Measurements from ENCODE around the gene LHX6.

The LHX6 gene
- 0 to 0.19 (median 0) reads per million in 3 donors for total RNA-seq

DNA sequence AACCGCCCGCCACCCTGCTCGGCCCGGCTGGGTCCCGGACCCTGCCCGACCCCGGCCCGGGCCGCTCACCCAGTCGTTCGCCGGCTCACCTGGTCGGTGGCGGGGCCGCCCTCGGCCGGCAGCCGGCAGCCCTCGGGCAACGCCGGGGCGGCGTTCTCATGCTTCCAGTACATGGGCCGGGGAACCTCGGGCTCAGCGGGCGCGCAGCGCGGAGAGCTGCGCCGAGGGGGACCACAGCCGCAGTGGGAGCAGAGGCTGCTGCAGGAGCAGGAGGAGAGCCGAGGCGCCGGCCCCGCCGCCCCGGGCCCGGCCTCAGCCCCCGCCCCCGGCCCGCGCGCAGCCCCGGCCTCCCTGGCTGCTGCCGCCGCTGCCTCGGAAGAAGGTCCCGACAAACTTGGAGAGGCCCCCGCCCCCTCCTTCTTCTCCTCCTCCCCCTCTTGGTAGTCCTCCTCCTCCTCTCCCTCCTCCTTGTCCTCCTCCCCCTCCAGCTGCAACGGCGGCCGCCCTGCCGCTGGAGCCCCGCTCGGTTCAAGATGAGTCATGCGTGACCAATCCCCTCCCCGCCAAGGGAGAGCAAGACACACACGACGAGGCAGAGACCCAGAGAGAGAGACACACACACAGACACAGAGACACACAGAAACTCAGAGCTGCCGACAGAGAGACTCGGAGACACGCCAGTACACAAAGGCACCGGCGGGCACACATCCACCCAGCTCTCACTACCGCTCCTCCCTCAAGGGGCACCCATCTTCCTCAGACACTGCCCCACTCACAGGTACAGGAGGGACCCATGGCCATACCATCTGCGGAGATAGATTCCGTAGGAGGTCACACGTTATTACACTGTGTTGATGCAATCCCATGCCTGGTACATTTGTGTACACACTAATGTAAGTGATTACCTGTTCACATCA is at the start of gene LHX6:
TSS of gene LHX6 (minus strand) at position 390 of the 917 bp plus-strand sequence. CDS start at position 173, 217 bp downstream.
- Histone ChIP-seq H3K9me3 (ENCODE audit: control insufficient read depth, low read length) (no peaks in the 10 kb centered on the region), H3K36me3 (ENCODE audit: control insufficient read depth, insufficient read depth, low read length) (no peaks in the 10 kb centered on the region), H3K4me3 (ENCODE audit: insufficient read depth, low read depth, low read length, poor library complexity, severe bottlenecking) (no peak within 1 kb of the TSS), H3K27me3 (replicated peaks; ENCODE audit: control insufficient read depth, insufficient read depth, low read length, poor library complexity, severe bottlenecking) (peaks cover 25% of the 10 kb centered on the region), H3K27ac (ENCODE audit: insufficient read depth, low read length, poor library complexity, severe bottlenecking) (no peak within 1 kb of the TSS), H3K4me1 (ENCODE audit: control insufficient read depth, insufficient read depth, low read length, poor library complexity, severe bottlenecking) (no peaks in the 10 kb centered on the region)
- no peak for DNase-seq

DNA sequence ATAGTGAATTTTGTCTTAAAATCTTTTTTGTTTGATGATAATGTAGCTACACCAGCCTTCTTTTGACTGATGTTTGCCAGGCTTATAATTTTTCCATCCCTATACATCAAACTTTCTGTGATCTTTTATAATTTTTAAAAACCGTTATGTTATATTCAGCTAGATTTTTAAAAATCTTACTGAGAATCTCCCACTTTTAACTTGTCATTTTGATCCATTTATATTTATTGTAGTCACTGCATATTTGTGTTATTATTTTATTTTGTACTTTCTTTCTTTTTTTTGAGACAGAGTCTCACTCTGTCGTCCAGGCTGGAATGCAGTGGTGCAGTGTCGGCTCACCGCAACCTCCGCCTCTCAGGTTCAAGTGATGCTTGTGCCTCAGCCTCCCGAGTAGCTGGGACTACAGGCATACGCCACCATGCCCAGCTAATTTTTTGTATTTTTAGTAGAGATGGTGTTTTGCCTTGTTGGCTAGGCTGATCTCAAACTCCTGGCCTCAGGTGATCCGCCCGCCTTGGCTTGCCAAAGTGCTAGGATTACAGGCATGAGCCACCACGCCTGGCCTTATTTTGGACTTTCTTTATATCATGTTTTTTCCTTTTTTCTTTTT is 48.6 kb upstream of the LHX6 start:
- Histone ChIP-seq H3K27ac (ENCODE audit: insufficient read depth, low read length, poor library complexity, severe bottlenecking) (no peak overlapping the region), H3K27me3 (replicated peaks; ENCODE audit: control insufficient read depth, insufficient read depth, low read length, poor library complexity, severe bottlenecking) (no peaks in the 10 kb centered on the region), H3K4me1 (ENCODE audit: control insufficient read depth, insufficient read depth, low read length, poor library complexity, severe bottlenecking) (no peaks in the 10 kb centered on the region), H3K36me3 (ENCODE audit: control insufficient read depth, insufficient read depth, low read length) (peaks cover 12% of the 10 kb centered on the region), H3K9me3 (ENCODE audit: control insufficient read depth, low read length) (no peaks in the 10 kb centered on the region), H3K4me3 (ENCODE audit: insufficient read depth, low read depth, low read length, poor library complexity, severe bottlenecking) (no peak overlapping the region)
- DNase-seq, result no peak

DNA sequence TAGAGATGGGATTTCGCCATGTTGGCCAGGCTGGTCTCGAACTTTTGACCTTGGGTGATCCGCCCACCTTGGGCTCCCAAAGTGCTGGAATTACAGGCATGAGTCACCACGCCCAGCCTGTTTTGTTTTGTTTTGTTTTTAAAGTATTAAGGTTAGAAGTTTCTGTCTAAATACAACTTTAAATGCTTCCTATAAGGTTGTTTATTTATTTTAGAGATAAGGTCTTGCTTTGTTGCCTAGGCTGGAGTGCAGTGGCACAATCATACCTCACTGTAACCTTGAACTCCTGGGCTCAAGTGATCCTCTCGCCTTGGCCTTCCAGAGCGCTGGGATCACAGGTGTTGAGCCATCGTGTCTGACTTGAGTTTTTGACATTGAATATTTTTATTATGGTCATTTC is 47.3 kb upstream of the LHX6 start:
- Histone ChIP-seq H3K4me3 (ENCODE audit: insufficient read depth, low read depth, low read length, poor library complexity, severe bottlenecking) (no peak overlapping the region), H3K36me3 (ENCODE audit: control insufficient read depth, insufficient read depth, low read length) (peaks cover 4% of the 10 kb centered on the region), H3K27me3 (replicated peaks; ENCODE audit: control insufficient read depth, insufficient read depth, low read length, poor library complexity, severe bottlenecking) (no peaks in the 10 kb centered on the region), H3K4me1 (ENCODE audit: control insufficient read depth, insufficient read depth, low read length, poor library complexity, severe bottlenecking) (no peaks in the 10 kb centered on the region), H3K9me3 (ENCODE audit: control insufficient read depth, low read length) (no peaks in the 10 kb centered on the region), H3K27ac (ENCODE audit: insufficient read depth, low read length, poor library complexity, severe bottlenecking) (no peak overlapping the region)
- DNase-seq, result no peak

DNA sequence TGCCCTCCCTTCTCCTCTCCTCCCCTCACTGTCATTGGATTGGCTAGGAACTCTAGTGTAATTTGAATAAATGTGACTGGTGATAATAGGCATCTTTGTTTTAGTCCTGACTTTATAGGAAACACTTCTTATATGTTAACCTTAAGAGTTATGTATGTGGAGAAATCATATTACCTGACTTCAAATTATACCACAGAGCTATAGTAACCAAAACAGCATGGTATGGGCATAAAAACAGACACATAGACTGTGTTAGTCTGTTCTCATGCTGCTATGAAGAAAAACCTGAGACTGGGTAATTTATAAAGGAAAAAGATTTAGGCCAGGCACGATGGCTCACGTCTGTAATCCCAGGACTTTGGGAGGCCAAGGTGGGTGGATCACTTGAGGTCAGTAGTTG is 45.3 kb upstream of the LHX6 start:
- H3K4me3 ChIP-seq (ENCODE audit: insufficient read depth, low read depth, low read length, poor library complexity, severe bottlenecking), result no peak overlapping the region
- DNase-seq, result no peak
- H3K36me3 ChIP-seq (ENCODE audit: control insufficient read depth, insufficient read depth, low read length), result peaks cover 4% of the 10 kb centered on the region
- H3K27me3 ChIP-seq (replicated peaks; ENCODE audit: control insufficient read depth, insufficient read depth, low read length, poor library complexity, severe bottlenecking), result no peaks in the 10 kb centered on the region
- H3K4me1 ChIP-seq (ENCODE audit: control insufficient read depth, insufficient read depth, low read length, poor library complexity, severe bottlenecking), result no peaks in the 10 kb centered on the region
- H3K9me3 ChIP-seq (ENCODE audit: control insufficient read depth, low read length), result no peaks in the 10 kb centered on the region
- no peak overlapping the region for H3K27ac ChIP-seq (ENCODE audit: insufficient read depth, low read length, poor library complexity, severe bottlenecking)

DNA sequence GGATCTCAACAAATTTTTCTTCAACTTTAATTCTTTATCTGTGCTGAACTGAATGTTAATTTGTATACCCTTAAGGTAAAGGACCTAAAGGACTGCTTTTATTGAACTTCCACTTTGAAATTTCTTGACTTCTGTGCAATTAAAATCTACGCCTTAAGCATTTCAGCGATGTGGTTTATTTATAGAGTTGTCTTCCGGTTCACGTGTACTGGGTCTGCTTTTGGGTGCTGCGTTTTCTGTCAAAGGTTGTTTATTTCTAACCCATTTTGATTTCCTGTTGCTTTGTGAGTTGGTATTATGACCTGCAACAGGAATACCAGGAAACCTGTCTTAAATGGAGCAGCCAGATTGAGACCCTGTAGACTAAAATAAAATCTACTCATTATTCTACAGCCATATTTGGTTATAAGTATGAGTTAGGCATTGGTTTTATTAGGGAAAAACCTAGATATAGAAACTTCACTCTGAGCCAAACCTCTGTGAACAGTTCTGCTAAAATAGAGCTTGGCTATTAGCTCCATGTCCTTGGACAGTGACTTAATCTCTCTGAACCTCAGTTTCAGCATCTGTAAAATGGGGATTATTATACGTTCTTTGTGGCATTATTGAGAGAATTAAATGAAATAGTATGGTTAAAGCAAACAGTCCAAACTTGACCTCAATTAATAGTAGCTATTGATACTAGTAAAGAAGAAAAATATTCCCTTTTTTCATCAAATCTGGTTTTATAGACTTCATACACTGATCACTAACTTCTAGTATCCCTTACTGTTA is 39.5 kb upstream of the LHX6 start:
- H3K4me1 ChIP-seq (ENCODE audit: control insufficient read depth, insufficient read depth, low read length, poor library complexity, severe bottlenecking), result peaks cover 4% of the 10 kb centered on the region
- no peaks in the 10 kb centered on the region for H3K27me3 ChIP-seq (replicated peaks; ENCODE audit: control insufficient read depth, insufficient read depth, low read length, poor library complexity, severe bottlenecking)
- peaks cover 4% of the 10 kb centered on the region for H3K36me3 ChIP-seq (ENCODE audit: control insufficient read depth, insufficient read depth, low read length)
- no peaks in the 10 kb centered on the region for H3K9me3 ChIP-seq (ENCODE audit: control insufficient read depth, low read length)
- no peak overlapping the region for H3K4me3 ChIP-seq (ENCODE audit: insufficient read depth, low read depth, low read length, poor library complexity, severe bottlenecking)
- no peak for DNase-seq
- H3K27ac ChIP-seq (ENCODE audit: insufficient read depth, low read length, poor library complexity, severe bottlenecking), result no peak overlapping the region

DNA sequence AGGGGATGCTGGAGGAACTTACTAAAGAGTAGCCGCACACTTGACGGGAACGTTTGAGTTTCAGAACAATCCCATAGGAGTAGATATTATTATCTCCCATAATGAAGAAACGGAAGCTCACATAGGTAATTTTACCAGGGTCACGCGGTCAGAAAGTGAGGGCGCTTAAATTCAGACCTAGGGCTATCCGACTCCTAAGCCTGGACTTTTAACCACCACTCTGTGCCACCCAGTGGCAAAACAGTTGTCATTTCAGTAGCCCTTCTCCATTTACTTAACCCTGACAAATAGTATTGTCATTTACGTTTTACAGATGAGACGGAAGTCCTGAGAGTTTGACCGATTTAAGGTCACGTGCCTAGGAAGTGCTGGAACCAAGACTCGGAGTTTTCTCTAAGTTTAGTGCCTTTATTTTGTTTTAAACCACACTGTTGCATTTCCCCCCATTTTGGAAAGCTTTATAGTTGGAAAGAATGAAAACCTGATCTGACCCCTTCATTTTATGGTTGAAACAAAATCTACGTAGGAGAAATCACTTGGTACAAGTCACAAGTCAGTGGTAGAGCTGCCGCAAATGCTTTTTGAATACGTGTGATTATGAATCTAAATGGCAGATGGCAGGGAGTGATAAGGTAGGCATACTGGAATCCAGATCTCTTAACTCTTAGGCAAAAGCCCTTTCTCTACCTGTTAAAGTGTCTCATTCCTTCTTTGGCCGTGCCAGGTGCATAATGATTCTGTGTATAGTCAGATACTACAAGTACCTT is 36.6 kb upstream of the LHX6 start:
- peak; percentile 1 to 22 (median 11) for DNase-seq
- Histone ChIP-seq H3K27me3 (replicated peaks; ENCODE audit: control insufficient read depth, insufficient read depth, low read length, poor library complexity, severe bottlenecking) (no peaks in the 10 kb centered on the region), H3K27ac (ENCODE audit: insufficient read depth, low read length, poor library complexity, severe bottlenecking) (peak overlapping the region; percentile 96), H3K4me3 (ENCODE audit: insufficient read depth, low read depth, low read length, poor library complexity, severe bottlenecking) (peak overlapping the region; percentile 97), H3K4me1 (ENCODE audit: control insufficient read depth, insufficient read depth, low read length, poor library complexity, severe bottlenecking) (peaks cover 4% of the 10 kb centered on the region), H3K9me3 (ENCODE audit: control insufficient read depth, low read length) (no peaks in the 10 kb centered on the region), H3K36me3 (ENCODE audit: control insufficient read depth, insufficient read depth, low read length) (peaks cover 16% of the 10 kb centered on the region)

DNA sequence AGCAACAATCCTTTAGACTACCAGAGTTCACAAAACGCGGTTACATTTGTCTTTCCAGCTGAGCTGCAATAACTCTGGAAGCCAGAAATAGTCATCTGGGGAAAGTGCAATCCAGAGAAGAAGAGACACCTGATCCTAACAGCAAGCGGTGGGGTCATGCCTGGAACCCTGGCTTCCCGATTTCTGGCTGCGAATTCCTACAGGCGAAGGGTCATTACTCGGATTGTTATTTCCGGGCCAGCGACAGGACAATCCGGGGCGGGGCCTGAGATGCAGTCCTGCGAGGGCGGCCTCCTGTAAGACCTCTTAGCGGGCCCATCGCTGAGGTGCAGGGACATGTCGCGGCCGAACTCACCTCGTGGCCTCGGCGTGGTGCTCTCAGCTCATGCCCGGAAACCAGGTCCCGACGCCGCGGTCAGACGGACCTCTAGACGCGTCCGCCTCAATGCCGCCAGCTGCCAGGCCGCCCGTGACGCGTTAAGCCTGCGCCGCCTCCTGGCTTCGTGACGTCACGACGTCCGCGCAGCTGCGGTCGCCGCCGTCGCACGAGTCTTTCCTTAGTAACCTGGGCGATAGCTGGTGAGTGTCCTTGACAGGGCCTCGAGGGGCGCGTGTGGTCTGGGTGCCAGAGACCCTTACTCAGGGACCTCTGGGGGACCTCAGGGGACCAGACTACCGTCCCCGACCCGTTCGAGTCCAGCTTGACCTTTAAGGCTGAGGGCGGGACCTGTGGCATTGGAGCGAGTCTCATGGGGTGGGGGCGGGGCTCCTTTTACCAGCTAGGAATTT is 35.8 kb upstream of the LHX6 start, which contains the start of the genes MRRF and RBM18:
TSS of gene MRRF (plus strand) at position 523 of the 789 bp plus-strand sequence. CDS start 6,010 bp downstream, outside the sequence.
TSS of gene RBM18 (minus strand) at position 481 of the 789 bp plus-strand sequence. CDS start 3,348 bp downstream, outside the sequence.
- Histone ChIP-seq H3K27me3 (replicated peaks; ENCODE audit: control insufficient read depth, insufficient read depth, low read length, poor library complexity, severe bottlenecking) (no peaks in the 10 kb centered on the region), H3K4me1 (ENCODE audit: control insufficient read depth, insufficient read depth, low read length, poor library complexity, severe bottlenecking) (peaks cover 4% of the 10 kb centered on the region)

DNA sequence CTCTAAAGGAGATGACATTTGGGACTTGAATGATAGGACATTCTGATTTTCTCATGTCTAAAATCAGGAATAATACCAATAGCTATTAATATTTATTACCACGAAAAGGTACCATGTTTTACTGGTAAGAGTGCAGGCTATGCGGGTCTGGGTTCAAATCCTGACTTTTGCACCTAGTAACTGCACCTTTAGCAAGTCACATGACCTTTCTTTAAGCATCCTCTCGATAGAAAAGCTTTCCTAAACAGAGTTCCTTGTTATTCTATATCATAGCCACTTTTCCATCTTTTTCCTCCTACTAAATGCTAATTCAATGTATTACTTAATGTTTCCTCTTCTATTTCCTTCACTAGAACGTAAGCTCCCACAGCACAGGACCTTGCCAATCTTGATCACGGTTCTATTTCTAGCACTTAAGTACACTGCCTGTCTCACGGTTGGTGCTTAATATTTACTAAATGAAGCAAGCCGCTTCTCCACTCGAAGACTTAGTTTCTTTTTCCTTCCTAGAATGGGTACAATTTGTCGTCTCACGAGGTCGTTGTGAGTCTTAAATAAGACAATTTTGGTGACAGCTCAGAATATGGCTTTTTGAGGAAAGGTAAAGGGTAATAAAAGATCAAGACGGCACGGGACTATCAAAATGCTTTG is 35.1 kb upstream of the LHX6 start:
- peaks cover 27% of the 10 kb centered on the region for H3K36me3 ChIP-seq (ENCODE audit: control insufficient read depth, insufficient read depth, low read length)
- H3K27me3 ChIP-seq (replicated peaks; ENCODE audit: control insufficient read depth, insufficient read depth, low read length, poor library complexity, severe bottlenecking), result no peaks in the 10 kb centered on the region
- H3K27ac ChIP-seq (ENCODE audit: insufficient read depth, low read length, poor library complexity, severe bottlenecking), result peak overlapping the region; percentile 96
- DNase-seq, result no peak
- peaks cover 4% of the 10 kb centered on the region for H3K4me1 ChIP-seq (ENCODE audit: control insufficient read depth, insufficient read depth, low read length, poor library complexity, severe bottlenecking)
- H3K4me3 ChIP-seq (ENCODE audit: insufficient read depth, low read depth, low read length, poor library complexity, severe bottlenecking), result peak overlapping the region; percentile 97
- no peaks in the 10 kb centered on the region for H3K9me3 ChIP-seq (ENCODE audit: control insufficient read depth, low read length)

More for the DNA sequence above, 35.8 kb upstream of the LHX6 start, which contains the start of the genes MRRF and RBM18:
- Histone ChIP-seq H3K27ac (ENCODE audit: insufficient read depth, low read length, poor library complexity, severe bottlenecking) (peak within 1 kb of the TSS; percentile 96), H3K9me3 (ENCODE audit: control insufficient read depth, low read length) (no peaks in the 10 kb centered on the region), H3K4me3 (ENCODE audit: insufficient read depth, low read depth, low read length, poor library complexity, severe bottlenecking) (peak within 1 kb of the TSS; percentile 97), H3K36me3 (ENCODE audit: control insufficient read depth, insufficient read depth, low read length) (peaks cover 21% of the 10 kb centered on the region)
- DNase-seq, result peak; percentile 78 to 84 (median 79)
